Measurements from ENCODE around the gene LPP.

Gene LPP

GRCh38 chr3:188890572-188891270 is 736.8 kb downstream of the LPP start:
- Histone ChIP-seq H3K36me3 (ENCODE audit: insufficient read depth, low read length) (no peaks in the 10 kb centered on the region), H3K9ac (ENCODE audit: low read depth, low read length) (no peak overlapping the region), H3K9me3 (ENCODE audit: control insufficient read depth, insufficient read depth, low read length) (no peaks in the 10 kb centered on the region), H3K4me1 (ENCODE audit: insufficient read depth, low read length) (no peaks in the 10 kb centered on the region)

DNA sequence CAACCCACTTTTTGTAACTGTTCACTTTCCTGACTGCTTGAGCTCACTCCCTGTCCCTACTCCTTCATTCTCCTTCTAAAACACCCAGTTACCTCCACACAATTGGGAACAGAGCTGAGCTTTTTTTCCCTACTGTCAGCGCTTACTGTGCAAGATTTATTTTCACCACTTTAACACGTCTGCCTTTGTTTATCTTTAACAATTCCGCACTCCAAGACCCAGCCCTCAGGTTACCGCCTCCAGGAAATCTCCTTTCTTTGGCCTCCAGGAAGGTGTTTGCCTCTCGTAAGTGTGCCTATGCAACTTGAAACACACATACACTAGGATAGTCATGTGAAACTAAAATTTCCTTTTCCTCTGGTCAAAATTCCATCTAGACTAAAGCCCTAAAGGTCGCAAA is 745.9 kb downstream of the LPP start:
- H3K36me3 ChIP-seq (ENCODE audit: insufficient read depth, low read length), result 0 out of 2 replicates have a peak, but pooled peaks cover 3% of the 10 kb centered on the region
- H3K9me3 ChIP-seq (ENCODE audit: control insufficient read depth, insufficient read depth, low read length), result no peaks in the 10 kb centered on the region
- no peak overlapping the region for H3K9ac ChIP-seq (ENCODE audit: low read depth, low read length)
- peaks cover 8% of the 10 kb centered on the region for H3K4me1 ChIP-seq (ENCODE audit: insufficient read depth, low read length)

DNA sequence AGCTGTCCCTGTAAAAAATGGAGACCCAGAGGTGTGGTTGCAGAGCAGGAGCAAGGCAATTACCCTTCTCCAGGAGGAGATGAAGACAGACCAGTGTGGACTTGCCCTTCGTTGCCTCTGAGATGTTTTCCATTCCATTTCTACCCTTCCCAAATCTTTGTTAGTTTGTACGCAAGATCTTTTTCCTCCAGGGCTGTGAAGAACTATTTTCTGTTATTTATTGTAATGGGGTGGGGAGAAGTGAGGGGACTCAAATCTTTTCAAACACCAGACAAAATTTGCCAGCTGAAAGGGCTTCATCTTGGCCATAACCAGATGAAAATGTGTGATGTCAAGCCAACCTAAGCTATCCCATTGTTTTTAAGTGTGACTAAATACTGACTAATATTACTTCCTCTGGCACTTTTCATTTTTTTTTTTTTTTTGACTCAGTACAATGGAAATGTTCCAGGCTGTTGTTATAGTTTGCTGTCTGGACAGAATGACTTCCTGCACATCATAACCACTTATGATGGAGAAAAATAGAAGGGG is 746.5 kb downstream of the LPP start:
- H3K4me1 ChIP-seq (ENCODE audit: insufficient read depth, low read length), result peaks cover 8% of the 10 kb centered on the region
- H3K9ac ChIP-seq (ENCODE audit: low read depth, low read length), result no peak overlapping the region
- H3K9me3 ChIP-seq (ENCODE audit: control insufficient read depth, insufficient read depth, low read length), result no peaks in the 10 kb centered on the region
- H3K36me3 ChIP-seq (ENCODE audit: insufficient read depth, low read length), result 0 out of 2 replicates have a peak, but pooled peaks cover 3% of the 10 kb centered on the region

- H3K9ac ChIP-seq (ENCODE audit: low read depth, low read length), result no peak overlapping the region
- 0 out of 2 replicates have a peak, but pooled peaks cover 3% of the 10 kb centered on the region for H3K36me3 ChIP-seq (ENCODE audit: insufficient read depth, low read length)
- peaks cover 8% of the 10 kb centered on the region for H3K4me1 ChIP-seq (ENCODE audit: insufficient read depth, low read length)
- H3K9me3 ChIP-seq (ENCODE audit: control insufficient read depth, insufficient read depth, low read length), result no peaks in the 10 kb centered on the region
These were observed 747.2 kb downstream of the LPP start for GRCh38 chr3:188901126-188901525.

GRCh38 chr3:188901671-188902287 is 747.8 kb downstream of the LPP start:
- Histone ChIP-seq H3K4me1 (ENCODE audit: insufficient read depth, low read length) (peaks cover 8% of the 10 kb centered on the region), H3K9ac (ENCODE audit: low read depth, low read length) (no peak overlapping the region), H3K36me3 (ENCODE audit: insufficient read depth, low read length) (0 out of 2 replicates have a peak, but pooled peaks cover 3% of the 10 kb centered on the region), H3K9me3 (ENCODE audit: control insufficient read depth, insufficient read depth, low read length) (no peaks in the 10 kb centered on the region)

DNA sequence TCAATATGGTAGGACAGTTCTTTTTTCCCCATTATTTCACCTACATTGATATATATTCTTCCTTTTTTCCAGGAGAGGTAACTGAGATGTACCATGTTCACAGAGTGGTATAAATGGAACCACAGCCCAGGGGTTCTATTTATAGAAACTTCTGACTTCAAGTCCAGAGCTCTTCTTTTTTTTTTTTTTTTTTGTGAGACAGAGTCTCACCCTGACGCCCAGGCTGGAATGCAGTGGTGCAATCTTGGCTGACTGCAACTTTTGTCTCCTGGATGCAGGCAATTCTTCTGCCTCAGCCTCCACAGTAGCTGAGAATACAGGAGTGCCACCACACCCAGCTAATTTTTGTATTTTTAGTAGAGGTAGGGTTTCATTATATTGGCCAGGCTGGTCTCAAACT is 750.7 kb downstream of the LPP start:
- no peak overlapping the region for H3K9ac ChIP-seq (ENCODE audit: low read depth, low read length)
- peaks cover 7% of the 10 kb centered on the region for H3K4me1 ChIP-seq (ENCODE audit: insufficient read depth, low read length)
- no peaks in the 10 kb centered on the region for H3K9me3 ChIP-seq (ENCODE audit: control insufficient read depth, insufficient read depth, low read length)
- H3K36me3 ChIP-seq (ENCODE audit: insufficient read depth, low read length), result peaks cover 3% of the 10 kb centered on the region; the same call in 1 of the 2 replicates

- Histone ChIP-seq H3K4me1 (ENCODE audit: insufficient read depth, low read length) (no peaks in the 10 kb centered on the region; the same call in 1 of the 2 replicates), H3K36me3 (ENCODE audit: insufficient read depth, low read length) (peaks cover 3% of the 10 kb centered on the region; the same call in 1 of the 2 replicates), H3K9me3 (ENCODE audit: control insufficient read depth, insufficient read depth, low read length) (no peaks in the 10 kb centered on the region), H3K9ac (ENCODE audit: low read depth, low read length) (no peak overlapping the region)
These were observed 751.6 kb downstream of the LPP start for GRCh38 chr3:188905547-188905946.

DNA sequence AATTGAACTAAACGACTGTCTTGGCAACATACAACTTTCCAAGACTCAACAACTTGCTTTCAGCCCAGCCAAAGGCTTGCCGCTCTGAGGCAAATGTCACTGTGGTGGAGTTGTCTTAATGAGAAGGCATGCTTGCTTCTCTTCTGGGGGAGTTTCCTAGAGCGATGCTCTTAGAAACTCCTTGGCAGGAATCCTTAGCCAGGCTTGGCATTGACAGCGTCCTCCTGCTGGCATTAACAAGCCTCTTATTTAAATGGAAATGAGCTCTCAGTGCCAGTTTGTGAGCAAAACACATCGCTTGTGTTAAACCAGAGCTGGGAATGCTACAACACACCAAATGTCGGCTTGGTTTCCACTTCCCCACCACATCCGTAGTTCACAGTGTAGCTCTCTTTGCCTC is 752.3 kb downstream of the LPP start:
- Histone ChIP-seq H3K9ac (ENCODE audit: low read depth, low read length) (no peak overlapping the region), H3K36me3 (ENCODE audit: insufficient read depth, low read length) (peaks cover 3% of the 10 kb centered on the region; the same call in 1 of the 2 replicates), H3K9me3 (ENCODE audit: control insufficient read depth, insufficient read depth, low read length) (no peaks in the 10 kb centered on the region), H3K4me1 (ENCODE audit: insufficient read depth, low read length) (no peaks in the 10 kb centered on the region; the same call in 1 of the 2 replicates)

DNA sequence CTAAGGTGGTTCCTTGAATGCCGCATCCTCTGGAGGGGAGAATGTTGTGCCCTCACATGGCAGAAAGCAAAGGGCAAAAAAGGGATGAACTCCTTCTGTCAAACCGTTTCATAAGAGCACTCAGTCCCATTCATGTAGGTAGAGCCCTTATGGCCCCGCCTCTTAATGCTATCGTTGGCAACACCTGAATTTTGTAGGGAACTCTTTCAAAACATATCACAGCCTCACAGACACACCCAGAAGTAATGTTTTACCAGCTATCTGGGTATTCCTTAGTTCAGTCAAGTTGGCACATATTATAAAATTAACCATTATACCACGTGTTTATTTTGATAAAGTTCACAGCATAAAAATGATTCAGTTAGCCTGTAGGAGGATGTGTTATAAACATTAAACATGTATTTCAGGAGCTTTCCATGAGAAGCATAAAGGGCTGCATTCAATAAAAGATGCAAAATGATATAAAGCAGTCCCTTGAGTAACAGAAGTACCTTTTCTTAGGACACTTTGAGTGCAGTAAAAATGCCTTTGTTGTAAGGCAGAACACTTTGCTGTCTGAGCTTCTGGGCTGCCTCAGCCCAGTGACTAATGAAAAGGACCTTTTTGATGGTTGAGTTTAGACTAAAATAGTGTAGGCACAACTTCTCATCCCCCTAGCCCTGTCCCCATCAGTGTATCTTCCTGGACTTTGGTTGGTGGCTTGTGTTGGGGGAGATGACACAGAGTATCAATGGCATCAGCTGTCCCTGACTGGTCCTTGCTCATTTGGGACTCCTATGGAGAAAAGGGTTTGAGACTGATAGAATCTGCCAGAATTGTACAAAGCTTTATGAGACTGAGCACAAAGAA is 754.3 kb downstream of the LPP start:
- H3K36me3 ChIP-seq (ENCODE audit: insufficient read depth, low read length), result no peaks in the 10 kb centered on the region; the same call in 1 of the 2 replicates
- H3K9me3 ChIP-seq (ENCODE audit: control insufficient read depth, insufficient read depth, low read length), result no peaks in the 10 kb centered on the region
- no peak overlapping the region for H3K9ac ChIP-seq (ENCODE audit: low read depth, low read length)
- no peaks in the 10 kb centered on the region for H3K4me1 ChIP-seq (ENCODE audit: insufficient read depth, low read length)

DNA sequence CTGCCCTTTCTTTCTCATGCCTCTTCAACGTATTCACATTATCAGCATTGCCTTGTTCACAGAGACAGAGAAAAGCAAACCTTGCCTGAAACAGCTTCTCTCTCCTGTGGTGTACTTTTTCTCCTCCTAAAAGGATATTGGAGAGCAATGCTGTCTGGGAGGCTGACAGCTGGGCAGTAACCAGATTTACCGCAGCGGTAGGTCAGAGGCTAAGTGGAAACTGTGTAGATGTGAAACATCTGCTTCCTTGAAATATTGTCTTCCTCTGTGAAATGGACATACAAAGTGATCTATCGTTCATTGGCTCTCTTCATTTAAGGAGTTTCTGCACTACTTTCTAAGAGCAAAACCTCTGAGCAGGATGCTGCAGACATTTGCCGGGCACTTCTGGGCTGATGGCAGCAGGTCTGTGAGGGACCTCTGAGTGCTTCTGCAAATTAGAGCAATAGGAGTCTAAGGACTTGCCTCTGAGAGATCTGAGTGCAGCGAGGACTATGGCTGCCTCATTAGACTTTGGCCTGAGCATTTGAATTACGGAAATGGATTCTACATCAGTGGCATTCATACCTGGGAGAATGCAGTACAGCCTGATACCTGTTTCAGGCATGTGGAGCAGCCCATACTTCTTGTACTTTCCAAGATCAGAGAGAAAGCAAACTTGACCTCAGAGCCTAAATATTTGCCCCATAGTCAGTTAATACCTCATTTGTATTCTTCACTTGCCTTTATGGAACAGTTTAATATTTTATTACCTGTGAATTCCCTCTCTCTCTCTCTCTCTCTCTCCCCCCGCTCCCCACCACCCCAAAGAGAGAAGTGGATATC is 757.3 kb downstream of the LPP start:
- Histone ChIP-seq H3K36me3 (ENCODE audit: insufficient read depth, low read length) (no peaks in the 10 kb centered on the region; the same call in 1 of the 2 replicates), H3K9me3 (ENCODE audit: control insufficient read depth, insufficient read depth, low read length) (no peaks in the 10 kb centered on the region), H3K9ac (ENCODE audit: low read depth, low read length) (no peak overlapping the region), H3K4me1 (ENCODE audit: insufficient read depth, low read length) (no peaks in the 10 kb centered on the region)

DNA sequence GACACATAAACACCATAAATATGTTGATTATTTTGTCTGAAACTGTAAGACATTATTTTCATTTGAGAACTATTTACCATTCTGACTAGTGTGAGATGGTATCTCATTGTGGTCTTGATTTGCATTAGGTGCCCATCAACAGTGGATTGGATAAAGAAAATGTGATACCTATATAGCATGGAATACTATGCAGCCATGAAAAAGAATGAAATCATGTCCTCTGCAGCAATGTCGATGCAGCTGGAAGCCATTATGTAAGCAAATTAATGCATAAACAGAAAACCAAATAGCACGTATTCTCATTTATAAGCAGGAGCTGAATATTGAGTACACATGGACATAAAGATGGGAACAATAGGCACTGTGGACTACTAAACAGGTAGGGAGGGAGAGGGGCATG is 759.1 kb downstream of the LPP start:
- Histone ChIP-seq H3K9me3 (ENCODE audit: control insufficient read depth, insufficient read depth, low read length) (no peaks in the 10 kb centered on the region), H3K4me1 (ENCODE audit: insufficient read depth, low read length) (peaks cover 7% of the 10 kb centered on the region; the same call in 1 of the 2 replicates), H3K36me3 (ENCODE audit: insufficient read depth, low read length) (no peaks in the 10 kb centered on the region; the same call in 1 of the 2 replicates)

DNA sequence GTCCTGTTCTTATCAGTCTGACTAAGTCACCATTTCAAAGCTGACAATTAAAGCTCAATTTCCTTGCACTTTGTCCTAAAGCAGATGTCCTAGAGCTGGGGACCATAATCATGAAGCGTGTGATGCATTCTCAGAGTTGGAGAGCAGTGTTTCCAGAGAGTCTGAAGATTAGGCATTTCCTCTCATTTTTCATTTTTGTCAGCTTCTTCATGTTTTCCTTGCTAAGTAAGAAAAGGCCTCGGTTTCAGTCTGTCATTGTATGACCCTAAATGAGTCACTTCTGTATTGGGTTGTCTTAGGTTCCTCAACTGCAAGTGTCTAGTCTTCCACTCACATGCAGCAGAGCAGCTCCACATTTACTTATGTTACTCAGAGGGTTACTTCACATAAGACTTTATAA is 760.6 kb downstream of the LPP start:
- H3K9me3 ChIP-seq (ENCODE audit: control insufficient read depth, insufficient read depth, low read length), result peaks cover under 1% of the 10 kb centered on the region; the same call in 1 of the 2 replicates
- H3K9ac ChIP-seq (ENCODE audit: low read depth, low read length), result no peak overlapping the region
- H3K36me3 ChIP-seq (ENCODE audit: insufficient read depth, low read length), result no peaks in the 10 kb centered on the region
- peaks cover 9% of the 10 kb centered on the region; the same call in 1 of the 2 replicates for H3K4me1 ChIP-seq (ENCODE audit: insufficient read depth, low read length)

More for the DNA sequence above, 759.1 kb downstream of the LPP start:
- no peak overlapping the region for H3K9ac ChIP-seq (ENCODE audit: low read depth, low read length)

GRCh38 chr3:188915127-188915526 is 761.2 kb downstream of the LPP start:
- Histone ChIP-seq H3K36me3 (ENCODE audit: insufficient read depth, low read length) (no peaks in the 10 kb centered on the region), H3K4me1 (ENCODE audit: insufficient read depth, low read length) (peaks cover 9% of the 10 kb centered on the region; the same call in 1 of the 2 replicates), H3K9ac (ENCODE audit: low read depth, low read length) (no peak overlapping the region), H3K9me3 (ENCODE audit: control insufficient read depth, insufficient read depth, low read length) (peaks cover 2% of the 10 kb centered on the region; the same call in 1 of the 2 replicates)
